NCI-H1417 (cell line): ENCODE measurements around the gene RAN.
"Not testable (repeated sequence)": the region's sequence is repeated elsewhere in the genome, so short reads cannot be mapped to it uniquely, and the experiment has no call there.

Experiments used
- DNase-seq, 3 experiments: peaks; one replicate each; lab custom pipeline; 2025; lab: John Stamatoyannopoulos, UW

RAN gene

DNA sequence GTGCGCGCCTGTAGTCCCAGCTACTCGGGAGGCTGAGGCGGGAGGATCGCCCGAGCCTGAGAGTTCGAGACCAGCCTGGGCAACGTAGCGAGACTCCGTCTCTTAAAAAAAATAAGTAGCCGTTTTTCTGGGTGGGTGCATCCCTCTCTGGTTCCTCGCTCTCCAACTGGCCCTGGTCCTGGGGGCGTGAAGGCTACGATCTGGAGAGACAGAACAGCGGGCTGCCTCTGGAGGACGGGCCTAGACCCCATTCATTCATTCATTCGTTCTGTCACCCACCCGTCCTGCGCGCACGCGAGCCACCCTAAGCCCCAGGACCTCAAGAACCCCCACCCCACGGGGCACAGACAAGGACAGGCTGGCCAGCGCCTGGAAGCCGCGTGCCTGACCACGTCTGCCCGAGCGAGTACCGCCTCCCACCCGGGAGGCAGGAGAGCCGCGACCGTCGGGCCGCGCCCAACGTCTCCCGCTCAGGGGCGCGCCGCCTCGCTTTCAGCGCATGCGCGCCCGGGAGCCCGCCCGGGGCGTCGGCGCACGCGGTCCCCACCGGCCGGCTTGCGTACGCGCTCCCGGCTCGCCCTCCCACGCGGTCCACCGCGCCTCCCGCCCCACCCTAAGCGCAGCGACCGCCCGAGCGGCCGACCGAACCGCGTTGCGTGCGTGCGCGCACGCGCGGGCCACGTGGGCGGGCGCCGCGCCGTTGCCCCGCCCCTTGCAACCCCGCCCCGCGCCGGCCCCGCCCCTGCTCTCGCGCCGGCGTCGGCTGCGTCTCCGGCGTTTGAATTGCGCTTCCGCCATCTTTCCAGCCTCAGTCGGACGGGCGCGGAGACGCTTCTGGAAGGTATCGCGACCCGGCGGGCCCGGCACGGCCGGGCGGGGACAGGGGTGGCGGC is at the start of gene RAN:
TSS of gene RAN (plus strand) at position 781 of the 893 bp plus-strand sequence. CDS start 528 bp downstream, outside the sequence.
- DNase-seq, result peak; percentile 95 to 98 (median 97)

DNA sequence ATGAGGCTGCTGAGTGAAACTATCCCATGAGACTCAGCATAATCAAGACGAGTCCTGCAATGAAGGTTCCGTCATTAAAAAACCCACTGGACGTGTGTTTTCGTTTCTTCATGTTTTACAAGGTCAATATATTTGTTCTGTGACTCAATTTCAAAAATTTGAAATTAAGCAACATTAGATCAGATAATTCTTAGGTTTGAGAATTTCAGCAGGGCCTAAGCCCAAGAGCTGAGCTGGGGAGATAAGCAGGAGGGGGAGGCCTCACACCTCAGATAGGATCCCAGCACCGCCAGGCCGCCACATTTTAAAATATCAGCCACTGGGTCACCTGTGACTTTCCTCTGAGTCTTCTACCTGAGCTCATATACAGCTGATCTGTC is 46.1 kb upstream of the RAN start:
- DNase-seq, result no peak

DNA sequence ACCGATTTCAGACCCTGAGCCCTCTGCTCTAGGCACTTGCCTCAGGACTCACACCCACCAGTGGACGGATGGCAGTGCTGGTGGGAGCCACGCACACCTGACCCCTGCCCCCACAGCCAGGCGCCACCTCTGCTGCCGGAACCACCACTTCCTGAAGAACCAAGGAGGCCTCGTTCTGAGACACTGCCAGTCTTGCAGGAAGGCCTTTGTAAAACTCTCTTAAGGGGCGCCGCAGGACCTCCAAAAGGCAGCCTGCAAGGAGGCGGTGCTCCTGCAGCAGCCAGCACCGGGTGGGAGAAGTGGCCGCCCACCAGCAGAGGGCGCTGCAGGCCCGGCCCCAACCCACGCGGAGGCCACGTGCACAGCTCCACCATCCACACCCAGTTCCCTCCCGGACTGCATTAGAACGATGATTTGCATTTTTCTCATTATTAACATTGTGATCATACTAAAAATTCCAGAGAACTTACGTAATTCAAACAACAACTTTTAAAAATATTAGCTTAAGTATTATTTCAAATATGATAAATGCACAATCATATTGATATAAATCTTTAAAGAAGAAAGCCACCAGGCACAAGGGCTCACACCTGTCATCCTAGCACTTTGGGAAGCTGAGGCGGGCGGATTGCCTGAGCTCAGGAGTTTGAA is 45.6 kb upstream of the RAN start:
- DNase-seq, result peak in 1 of 3 experiments; percentile 17

DNA sequence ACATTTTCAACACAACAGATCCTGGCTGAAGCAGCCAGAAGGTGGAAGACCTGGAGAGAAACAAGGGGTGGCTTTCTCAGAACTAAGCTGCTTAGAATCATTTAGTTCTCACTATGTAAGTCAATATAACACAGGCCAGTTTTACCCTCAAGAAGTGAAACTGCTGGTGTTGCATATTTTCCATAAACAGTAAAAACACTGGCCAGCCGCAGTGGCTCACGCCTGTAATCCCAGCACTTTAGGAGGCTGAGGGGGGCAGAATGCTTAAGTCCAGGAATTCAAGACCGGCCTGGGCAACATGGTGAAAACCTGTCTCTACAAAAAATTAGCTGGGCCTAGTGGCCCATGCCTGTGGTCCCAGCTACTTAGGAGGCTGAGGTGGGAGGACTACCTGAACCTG is 44.4 kb upstream of the RAN start:
- DNase-seq, result no peak

DNA sequence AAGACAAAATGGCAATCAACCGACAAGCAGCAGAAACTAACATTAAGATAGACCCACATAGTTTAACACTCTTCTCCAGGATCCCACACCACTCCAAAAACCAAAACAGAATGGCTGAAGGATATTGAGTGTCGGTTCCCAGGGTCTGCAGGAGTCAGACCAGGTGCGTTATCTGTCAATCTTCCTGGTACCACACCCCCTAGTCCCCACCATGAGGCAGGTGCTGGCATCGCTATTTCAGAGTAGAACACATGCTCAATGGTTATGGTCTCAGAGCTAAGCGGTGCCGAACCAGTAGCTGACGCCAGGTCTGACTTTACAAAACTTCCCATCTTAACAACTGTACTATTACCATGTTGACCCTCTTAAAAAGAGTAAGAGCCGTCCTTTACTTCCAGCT is 43.0 kb upstream of the RAN start:
- DNase-seq, result peak; percentile 12 to 31 (median 16)

DNA sequence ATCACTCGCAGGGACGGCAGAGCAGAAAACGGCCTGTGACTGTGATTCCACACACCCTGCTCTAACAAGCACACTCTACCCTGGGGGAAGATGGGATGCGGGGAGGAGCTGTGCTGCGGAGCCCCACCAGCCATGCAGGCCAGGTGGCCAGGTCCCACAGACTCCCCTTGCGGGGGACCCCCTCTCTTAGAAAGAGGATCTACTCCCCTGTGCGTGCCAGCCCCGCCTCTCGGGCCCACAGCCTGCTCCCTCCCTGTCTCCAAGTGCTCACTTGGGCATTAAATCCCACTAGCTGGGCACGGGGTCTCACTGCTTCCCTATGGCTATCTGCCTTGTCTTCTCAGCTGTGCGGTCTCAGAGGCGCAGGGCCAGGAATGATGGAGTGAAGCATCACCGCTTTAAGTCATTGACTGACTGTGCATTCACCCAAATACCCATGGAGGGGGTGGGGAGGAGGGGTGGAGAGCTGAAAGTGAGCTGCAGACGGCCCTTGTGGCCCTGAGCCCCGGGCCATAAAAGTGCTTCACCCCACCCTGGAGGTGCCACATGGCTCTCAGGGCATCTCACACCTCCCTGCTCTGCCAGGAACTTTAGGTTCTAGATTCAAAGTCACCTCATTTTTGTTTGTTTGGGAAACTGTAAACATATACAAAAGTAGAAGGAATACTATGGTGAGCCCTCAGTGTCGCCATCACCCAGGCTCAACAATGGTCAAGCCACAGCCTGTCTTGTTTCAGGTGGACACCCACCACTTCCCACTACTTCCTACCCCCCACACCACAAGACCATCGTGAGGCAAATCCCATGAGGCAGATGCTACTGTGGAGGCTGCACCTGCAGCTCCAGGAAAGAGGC is 42.2 kb upstream of the RAN start:
- DNase-seq, result peak in 1 of 3 experiments; percentile 43

DNA sequence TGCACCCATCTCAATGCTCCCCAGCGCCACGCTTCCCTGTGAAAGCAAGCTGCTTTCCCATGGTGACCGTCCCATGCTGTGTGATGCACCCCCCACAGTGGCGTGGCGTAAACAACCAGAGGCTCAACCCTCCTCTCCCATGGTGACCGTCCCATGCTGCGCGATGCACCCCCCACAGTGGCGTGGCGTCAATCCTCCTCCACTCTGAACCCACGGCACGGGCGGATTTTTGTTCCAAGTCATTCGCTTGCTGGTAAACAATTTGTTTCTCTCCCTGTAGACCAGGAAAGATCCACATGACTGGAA is 41.7 kb upstream of the RAN start:
- peak in 2 of 3 experiments; percentile 88 to 94 for DNase-seq

DNA sequence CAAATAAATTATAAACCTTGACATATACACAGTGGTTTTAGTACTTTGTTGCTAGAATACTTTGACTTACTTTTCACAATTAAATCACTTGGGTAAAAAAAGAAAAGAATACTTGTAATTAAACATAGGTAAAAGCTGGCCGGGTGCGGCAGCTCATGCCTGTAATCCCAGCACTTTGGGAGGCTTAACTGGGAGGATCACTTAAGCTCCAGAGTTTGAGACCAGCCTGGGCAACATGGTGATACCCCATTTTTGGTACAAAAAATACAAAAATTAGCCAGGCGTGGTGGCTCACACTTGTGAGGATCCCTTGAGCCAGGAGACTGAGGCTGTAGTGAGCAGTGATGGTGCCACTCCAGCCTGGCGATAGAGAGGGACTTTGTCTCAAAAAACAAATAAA is 40.6 kb upstream of the RAN start:
- DNase-seq, result no peak

DNA sequence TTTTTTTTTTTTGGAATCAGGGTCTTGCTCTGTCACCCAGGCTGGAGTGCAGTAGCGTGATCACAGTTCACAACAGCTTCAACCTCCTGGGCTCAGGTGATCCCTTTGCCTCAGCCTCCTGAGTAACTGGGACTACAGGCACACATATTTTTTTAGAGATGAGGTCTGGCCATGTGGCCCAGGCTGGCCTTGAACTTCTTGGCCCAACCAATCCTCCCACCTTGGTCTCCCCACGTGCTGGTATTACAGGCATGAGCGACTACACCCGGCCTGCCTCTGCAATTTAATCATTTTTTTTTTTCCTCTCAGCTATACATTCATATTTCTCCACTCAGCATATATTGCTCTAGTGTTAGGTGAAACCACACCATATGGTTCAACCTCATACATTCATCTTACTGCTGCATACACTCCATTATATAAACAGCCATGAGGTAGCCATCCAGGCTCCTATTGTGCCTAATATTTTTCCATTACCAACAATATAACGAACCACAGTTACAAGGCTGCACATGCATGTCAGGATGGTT is 39.9 kb upstream of the RAN start:
- no peak for DNase-seq

DNA sequence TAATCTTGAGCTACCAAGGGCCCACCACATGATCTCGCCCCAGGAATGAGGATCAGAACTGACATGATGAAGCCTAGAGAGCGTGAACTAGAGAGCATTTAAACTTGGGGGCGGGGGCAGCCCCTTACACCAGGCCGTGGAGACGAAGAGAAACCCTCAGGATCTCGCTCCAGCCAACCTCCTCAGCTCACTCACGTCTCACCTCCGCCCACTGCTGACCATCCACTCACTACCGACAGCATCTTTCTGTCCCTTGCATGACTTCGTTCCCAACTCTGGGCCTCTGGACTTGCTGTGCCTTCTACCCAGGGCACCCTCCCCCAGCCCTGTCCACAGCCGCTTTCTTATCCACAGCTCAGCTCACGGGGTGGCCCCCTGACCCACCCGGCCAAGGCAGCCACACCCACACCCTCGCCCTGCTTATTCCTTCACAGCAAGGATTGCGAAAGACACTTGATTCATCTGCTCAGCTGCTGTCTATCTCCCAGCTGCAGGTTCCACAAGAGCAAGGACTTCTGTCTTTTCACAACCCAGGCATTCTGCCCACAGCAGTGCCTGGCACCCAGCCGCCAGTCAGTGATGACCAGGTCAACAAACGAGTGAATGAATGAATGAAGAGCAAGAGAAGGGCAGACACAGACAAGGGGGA is 39.2 kb upstream of the RAN start:
- no peak for DNase-seq

DNA sequence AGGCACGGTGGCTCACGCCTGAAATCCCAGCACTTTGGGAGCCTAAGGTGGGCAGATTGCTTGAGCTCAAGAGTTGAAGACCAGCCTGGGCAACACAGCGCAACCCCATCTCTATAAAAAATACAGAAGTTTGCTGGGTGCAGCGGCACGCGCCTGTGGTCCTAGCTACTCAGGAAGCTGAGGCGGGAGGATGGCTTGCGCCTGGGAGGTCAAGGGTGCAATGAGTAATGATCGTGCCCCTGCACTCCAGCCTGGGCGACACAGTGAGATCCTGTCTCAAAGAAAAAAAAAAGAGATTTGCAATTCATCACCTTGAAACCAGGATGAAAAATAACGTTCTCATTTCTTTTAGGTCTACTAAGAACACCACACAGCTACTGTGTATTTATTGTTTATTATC is 36.9 kb upstream of the RAN start:
- no peak for DNase-seq

DNA sequence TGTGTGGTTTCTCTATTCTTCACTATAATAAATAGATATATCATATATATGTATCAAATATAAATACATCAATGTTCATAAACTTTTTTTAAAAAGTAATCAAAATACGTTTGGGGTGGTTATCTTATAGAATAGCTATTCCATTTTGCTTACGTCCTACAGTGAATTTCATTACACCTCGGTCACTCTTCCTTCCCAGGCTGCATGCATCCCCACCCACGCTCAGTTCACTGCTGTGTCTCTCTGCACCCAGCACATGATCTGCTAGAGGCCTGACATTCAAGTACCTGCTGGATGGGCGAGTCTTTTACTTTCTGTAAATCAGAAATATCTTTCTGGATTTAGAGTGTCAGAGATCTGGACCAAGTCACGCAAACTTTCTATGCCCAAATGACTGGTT is 36.4 kb upstream of the RAN start:
- no peak for DNase-seq

DNA sequence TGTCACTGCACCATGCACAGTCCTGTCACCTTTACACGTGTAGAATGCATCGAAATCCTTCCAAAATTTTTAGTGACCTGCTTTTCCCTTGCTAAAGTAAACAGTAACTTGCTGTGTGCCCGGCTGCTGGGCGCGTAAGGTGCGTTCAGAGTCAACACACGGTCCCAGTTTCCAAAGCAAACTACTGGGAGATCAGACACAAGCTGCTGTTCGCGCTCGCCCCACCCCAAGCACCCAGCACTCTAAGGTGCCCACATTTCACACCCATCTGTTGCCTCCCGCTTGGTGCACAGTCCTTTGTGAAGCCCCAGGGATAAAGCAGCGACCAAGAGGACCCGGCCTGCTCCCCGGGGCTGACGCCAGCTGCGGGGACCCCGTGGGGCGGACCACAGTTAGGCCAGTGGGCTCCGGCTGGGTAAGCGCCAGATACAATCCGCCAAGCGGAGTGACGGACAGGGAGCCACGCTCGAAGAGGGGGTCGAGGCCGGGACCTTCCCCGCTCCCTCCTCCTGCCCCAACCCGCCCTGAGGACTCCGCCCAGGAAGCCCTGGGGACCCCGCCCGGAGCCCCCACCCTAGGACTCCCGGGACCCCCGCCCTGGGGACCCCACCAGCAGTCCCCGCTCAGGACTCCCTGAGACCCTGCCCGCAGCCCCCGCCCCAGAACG is 33.4 kb upstream of the RAN start:
- DNase-seq, result peak in 2 of 3 experiments; percentile 64 to 70

DNA sequence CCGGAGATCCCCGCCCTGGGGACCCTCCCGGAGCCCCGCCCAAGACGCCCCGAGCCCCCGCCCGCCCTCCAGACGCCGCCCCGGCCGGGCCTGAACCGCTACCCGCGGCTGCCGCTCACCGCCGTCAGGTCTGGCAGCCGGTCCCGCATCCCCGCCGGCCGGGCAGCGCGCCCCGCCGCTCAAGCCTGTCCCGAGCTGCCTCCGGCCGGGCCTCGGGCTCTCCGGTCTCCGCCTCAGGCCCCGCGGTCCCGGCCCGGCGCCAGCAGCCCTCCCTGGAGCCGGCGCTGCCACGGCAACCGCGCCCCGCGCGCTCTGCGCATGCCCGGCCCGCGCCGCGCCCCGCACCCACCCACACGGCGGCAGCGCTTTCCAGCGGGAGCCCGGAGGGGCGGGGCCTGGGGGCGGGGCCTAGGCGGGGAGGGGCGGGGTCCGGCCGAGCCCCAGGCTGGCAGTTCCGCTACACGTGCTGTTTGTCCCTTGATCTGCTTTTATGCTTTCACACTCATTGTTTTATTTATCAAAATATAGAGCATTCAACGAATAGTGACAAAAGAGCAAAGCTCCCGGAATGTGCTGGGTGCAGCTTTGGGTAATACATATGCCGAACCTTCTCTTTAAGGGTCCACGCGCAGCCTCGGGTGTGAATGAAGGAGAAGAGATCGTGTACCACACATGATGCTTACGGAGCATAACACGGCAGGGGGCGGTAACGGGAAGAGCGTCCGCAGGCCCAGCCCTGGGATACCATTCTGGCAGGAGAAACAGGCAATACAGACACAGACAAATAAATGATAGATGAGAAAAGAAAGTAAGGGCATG is 32.7 kb upstream of the RAN start, which contains the start of gene STX2:
TSS of gene STX2 (minus strand) at position 300 of the 819 bp plus-strand sequence. CDS start at position 149, 151 bp downstream.
- DNase-seq, result peak; percentile 91 to 95 (median 93)

DNA sequence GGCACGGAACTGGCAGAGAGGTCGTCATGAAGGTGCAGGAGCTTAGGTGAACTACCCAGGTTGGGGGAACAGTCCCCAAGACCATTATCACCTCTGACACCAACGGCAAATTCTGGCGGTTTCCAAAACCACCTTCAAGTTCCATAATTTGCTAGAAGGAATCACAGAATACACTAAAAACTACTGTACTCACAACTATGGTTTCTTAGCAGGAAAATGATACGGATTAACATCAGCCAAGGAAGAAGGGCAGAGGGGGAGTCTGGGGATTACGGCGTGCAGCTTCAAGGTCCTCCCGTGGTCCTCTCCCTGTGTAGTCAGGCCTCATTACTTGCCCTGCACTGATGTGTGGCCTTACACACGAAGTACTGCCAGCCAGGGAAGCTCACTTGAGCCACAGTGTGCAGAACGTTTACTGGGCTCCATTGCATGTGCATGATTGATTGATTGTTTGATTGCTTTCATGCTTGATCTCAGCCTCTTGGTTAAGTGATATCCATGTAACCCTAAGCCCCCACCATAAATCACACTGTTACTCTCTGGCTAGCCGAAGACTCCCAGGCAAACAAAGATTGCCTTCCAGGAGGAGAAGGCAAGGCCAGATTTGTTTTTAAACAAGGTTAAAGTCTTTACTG is 32.0 kb upstream of the RAN start:
- DNase-seq, result peak in 2 of 3 experiments; percentile 14 to 67

DNA sequence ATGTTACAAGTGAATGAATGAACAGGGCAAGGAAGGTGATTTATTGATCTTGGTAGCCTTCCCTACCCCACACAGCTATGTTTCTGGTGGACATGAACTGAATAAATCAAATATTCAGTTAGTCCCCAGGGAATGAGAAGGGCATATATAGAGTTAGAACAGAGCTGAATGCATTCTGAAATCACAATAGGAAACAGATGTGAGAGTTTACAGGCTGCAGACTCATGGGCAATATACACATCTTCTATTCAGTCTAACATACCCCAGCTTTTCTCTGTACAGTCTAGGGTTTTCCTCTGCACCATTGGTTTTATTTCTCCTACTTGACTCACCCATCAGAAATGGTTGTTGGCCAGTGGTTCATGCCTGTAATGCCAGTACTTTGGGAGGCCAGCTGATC is 25.5 kb upstream of the RAN start:
- DNase-seq, result no peak

DNA sequence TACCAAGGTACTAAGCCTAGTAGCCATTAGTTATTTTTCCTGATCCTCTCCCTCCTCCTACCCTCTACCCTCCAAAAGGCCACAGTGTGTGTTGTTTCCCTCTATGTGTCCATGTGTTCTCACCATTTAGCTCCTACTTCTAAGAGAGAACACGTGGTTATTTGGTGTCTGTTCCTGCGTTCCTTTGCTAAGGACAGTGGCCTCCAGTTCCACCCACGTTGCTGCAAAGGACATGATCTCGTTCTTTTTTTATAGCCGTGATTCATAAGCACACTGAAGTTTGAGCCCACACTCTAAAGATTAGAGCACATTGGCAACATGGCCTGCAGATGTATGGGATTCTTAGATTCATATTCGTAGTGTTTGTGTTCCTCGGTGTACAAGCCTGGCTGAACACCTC is 24.8 kb upstream of the RAN start:
- no peak for DNase-seq

DNA sequence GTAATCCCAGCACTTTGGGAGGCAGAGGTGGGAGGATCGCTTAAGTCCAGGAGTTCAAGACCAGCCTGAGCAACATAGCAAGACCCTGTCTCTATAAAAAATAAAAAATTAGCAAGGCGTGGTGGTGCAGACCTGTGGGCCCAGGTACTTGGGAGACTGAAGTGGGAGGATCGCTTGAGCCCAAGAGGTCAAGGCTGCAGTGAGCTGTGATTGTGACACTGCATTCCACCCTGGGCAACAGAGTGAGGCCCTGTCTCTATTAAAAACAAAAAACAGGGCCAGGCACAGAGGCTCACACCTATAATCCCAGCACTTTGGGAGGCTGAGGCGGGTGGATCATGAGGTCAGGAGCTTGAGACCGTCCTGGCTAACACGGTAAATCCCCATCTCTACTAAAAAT is 23.8 kb upstream of the RAN start:
- not testable (repeated sequence) for DNase-seq

DNA sequence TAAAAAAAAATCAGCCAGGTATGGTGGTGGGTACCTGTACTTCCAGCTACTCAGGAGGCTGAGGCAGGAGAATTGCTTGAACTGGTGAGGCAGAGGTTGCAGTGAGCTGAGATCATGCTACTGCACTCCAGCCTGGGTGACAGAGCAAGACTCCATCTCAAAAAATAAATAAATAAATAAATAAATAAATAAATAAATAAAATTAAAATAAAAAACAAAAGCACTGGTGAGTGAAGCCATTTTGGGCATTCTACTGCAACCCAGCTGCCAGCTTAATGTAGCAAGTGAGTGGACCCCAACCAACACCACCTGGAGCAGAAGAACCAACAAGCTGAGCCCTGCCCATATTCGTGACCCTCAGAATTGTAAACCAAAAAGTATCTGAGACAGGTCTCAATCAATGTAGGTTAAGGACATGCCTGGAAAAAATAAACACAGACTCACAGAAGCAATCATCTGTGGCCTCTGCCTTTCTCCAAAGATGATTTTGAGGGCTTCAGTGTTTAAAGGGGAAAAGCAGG is 23.0 kb upstream of the RAN start:
- not testable (repeated sequence) for DNase-seq
